HFF-Myc (cell line): ENCODE measurements around the gene SEC61G.

ENCODE experiments used
- DNase-seq: peaks from one replicate; pipeline ENCODE4 v3.0.0-alpha.2; 2011; ENCODE audit warnings: low read depth; ENCODE audit errors: extremely low read depth
- H3K4me3 ChIP-seq: replicated peaks from 2 replicates; pipeline ENCODE4 v1.5.1; 2011; ENCODE audit warnings: low read depth, mild to moderate bottlenecking, control low read depth, low read length
- TF ChIP-seq, protein P1 (sequence below): IDR thresholded peaks from 2 replicates; pipeline ENCODE4 v1.5.1; 2012; ENCODE audit warnings: mild to moderate bottlenecking, low read depth, low read length, control low read depth; ENCODE audit errors: missing control alignments

Gene SEC61G

DNA sequence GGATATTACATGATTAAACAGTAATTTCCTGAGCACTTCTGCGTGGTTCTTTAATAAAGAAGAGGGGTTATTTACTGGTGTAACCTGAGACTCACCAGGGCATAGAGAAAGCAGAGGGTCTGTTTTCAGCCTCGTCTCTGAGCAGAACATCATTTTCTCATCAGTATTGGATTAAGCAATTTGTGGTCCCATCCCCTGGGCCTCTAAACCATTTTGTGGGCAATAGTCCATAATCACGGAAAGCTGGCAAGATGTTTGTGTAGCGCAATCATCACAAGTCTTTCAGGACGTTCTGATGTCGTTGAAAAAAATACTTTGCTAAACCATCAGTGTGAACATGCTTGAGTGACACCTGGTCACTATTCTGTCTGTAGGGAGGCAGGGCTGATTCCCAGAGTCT, 37.1 kb upstream of the SEC61G start:
- H3K4me3 ChIP-seq: no peak overlapping the region
- DNase-seq: no peak
- TF ChIP-seq, protein P1, sequence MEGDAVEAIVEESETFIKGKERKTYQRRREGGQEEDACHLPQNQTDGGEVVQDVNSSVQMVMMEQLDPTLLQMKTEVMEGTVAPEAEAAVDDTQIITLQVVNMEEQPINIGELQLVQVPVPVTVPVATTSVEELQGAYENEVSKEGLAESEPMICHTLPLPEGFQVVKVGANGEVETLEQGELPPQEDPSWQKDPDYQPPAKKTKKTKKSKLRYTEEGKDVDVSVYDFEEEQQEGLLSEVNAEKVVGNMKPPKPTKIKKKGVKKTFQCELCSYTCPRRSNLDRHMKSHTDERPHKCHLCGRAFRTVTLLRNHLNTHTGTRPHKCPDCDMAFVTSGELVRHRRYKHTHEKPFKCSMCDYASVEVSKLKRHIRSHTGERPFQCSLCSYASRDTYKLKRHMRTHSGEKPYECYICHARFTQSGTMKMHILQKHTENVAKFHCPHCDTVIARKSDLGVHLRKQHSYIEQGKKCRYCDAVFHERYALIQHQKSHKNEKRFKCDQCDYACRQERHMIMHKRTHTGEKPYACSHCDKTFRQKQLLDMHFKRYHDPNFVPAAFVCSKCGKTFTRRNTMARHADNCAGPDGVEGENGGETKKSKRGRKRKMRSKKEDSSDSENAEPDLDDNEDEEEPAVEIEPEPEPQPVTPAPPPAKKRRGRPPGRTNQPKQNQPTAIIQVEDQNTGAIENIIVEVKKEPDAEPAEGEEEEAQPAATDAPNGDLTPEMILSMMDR: no peak

DNA sequence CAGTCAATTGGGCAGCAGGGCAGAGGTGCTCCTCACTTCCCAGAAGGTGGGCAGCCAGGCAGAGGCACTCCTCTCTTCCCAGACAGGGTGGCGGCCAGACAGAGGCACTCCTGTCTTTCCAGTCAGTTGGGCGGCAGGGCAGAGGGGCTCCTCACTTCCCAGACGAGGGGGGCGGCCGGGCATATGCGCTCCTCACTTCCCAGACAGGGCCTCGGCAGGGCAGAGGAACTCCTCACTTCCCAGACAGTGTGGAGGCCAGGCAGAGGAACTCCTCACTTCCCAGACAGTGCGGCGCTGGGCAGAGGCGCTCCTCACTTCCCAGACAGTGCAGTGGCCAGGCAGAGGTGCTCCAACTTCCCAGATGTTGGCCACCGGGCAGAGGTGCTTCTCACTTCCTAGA, 33.4 kb upstream of the SEC61G start:
- TF ChIP-seq, protein P1: no peak
- no peak overlapping the region for H3K4me3 ChIP-seq
- DNase-seq: no peak

DNA sequence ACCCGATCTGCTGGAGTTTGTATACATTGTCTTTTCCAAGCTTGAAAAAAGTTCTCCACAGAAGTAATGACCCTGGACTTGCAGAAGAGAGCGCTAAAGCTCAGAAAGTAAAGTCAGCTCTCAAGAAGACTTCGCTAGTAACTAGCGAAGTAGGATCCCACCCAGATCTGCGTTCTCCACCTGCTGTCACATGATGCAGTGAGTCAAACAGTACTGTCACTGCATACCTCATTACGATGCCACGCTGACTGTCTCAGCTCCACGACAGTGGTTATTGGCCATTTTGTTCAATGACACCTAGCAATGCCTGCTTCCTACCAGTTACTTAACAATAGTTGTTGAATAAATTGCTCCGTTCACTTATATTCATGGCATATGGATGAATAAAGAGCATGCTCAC, 29.7 kb upstream of the SEC61G start:
- no peak overlapping the region for H3K4me3 ChIP-seq
- TF ChIP-seq, protein P1: peak; percentile 68
- DNase-seq: peak; percentile 82

DNA sequence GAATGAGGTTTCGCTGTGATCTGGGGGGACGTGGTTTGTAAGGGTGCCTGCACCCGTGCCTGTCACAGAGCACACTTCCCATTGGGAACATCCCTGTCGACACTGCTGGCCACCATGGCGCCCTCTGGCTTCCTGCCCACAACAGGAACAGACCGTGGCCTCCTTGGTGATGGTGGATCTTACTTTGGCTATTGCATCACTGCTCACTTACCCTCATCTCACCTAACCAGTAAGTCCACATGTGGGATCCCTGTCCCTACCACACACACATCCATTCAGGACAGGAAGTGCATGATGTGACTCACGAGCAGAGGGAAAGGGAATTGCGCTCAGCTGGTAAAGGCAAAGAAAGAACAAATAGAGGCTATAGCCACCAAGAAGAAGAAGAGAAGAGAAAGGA, 26.2 kb upstream of the SEC61G start:
- H3K4me3 ChIP-seq: no peak overlapping the region
- no peak for DNase-seq
- TF ChIP-seq, protein P1: no peak

DNA sequence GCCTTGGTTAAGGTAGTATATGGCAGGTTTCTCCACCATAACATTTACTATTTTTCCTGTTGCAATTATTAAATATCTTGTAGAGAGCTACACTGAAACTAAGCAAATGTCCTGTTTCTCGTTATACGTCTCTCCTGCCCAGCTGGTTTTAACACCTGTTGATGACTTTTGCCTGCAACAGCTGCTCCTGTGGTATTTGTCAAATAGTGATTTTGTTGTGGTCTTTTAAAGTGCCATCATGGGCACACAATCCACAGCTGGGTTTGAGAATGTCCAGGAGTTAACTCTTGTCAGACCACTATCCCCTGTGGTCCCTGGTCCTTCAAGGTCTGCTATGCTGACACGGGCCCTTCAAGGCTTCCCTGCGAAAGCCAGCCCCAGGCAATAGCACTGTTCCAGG, 24.9 kb upstream of the SEC61G start:
- no peak overlapping the region for H3K4me3 ChIP-seq
- TF ChIP-seq, protein P1: no peak
- no peak for DNase-seq

DNA sequence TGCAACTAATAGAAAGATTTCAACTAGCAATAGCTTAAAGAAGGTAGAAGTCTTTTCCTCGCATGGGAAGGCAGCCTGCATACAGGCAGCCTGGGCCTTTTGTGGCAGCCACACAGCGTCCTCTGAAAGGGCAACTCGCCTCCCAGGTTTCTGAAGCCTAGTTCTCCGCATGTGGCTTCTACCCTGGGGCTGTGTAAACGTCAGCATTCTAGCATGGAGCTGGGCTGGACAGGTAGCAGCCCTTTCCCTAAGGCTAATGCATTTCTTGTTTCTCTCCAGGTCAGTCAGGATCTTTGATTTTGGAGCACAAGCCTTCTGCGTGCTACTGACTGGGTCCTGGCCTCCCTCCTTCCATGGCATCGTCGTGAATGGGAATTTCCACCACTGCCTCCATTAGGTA, 23.8 kb upstream of the SEC61G start:
- DNase-seq: no peak
- TF ChIP-seq, protein P1: no peak
- H3K4me3 ChIP-seq: no peak overlapping the region

DNA sequence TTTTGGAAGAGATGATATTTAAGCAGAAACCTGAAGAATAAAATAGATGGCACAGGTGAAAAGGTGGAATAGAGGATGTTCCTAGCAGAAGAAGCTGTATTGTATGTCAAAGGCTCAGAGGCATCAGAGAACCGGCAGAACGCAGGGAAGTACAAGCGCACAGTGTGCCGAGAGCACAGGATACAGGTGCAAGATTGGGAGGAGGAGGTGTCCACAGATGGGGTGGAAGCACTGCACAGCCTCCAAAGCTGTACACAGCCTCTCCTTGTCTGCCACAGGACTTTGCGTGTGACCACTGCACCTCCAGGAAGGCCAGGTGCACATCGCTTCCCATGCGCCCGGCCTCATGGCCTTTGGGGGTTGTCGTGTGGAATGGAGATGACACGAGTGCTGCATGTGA, 23.3 kb upstream of the SEC61G start:
- no peak overlapping the region for H3K4me3 ChIP-seq
- no peak for DNase-seq
- TF ChIP-seq, protein P1: no peak
